ENCODE measurements around the gene GPR150.

The GPR150 gene

DNA sequence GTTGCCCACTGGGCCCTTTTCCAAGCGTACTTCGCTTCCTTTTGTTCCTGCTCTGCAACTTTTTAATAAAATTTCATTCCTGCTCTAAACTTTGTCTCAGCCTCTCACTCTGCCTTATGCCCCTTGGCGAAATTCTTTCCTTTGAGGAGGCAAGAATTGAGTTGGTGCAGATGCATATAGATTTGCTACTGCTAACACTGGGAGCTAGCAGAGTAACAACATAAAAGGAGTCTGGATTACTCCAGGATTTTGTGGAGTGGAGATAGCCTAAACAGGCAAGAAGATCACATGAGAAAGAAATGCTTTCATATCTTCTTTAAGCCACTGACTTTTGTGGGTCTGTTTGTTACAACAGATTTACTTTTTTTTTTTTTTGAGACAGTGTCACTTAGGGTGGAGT lies 13.8 kb downstream of the GPR150 start:
- Histone ChIP-seq H3K36me3 (ENCODE audit: control insufficient read depth, low read length) (no peaks in the 10 kb centered on the region), H3K79me2 (ENCODE audit: control insufficient read depth, low read length) (no peaks in the 10 kb centered on the region), H3K27ac (ENCODE audit: low read depth, low read length) (no peak overlapping the region), H3K4me3 (ENCODE audit: low read length) (no peak overlapping the region), H3K9me2 (replicated peaks; ENCODE audit: control insufficient read depth, low read length) (no peaks in the 10 kb centered on the region), H3K9me3 (ENCODE audit: control insufficient read depth, insufficient read depth, low read length) (no peaks in the 10 kb centered on the region), H3K4me2 (ENCODE audit: low read length) (no peak overlapping the region), H4K20me1 (ENCODE audit: control insufficient read depth, insufficient read depth, low read depth, low read length) (no peaks in the 10 kb centered on the region), H3K27me3 (ENCODE audit: control insufficient read depth, low read length) (peaks cover 9% of the 10 kb centered on the region), H3F3A (ENCODE audit: control insufficient read depth, insufficient read depth) (no peaks in the 10 kb centered on the region), H3K4me1 (ENCODE audit: control insufficient read depth, low read length) (peaks cover 8% of the 10 kb centered on the region)
- no peak for TF ChIP-seq EZH2phosphoT487 (IDR thresholded peaks at IDR 0.05; ENCODE audit: borderline replicate concordance, low read length)
- TF ChIP-seq, protein P1, sequence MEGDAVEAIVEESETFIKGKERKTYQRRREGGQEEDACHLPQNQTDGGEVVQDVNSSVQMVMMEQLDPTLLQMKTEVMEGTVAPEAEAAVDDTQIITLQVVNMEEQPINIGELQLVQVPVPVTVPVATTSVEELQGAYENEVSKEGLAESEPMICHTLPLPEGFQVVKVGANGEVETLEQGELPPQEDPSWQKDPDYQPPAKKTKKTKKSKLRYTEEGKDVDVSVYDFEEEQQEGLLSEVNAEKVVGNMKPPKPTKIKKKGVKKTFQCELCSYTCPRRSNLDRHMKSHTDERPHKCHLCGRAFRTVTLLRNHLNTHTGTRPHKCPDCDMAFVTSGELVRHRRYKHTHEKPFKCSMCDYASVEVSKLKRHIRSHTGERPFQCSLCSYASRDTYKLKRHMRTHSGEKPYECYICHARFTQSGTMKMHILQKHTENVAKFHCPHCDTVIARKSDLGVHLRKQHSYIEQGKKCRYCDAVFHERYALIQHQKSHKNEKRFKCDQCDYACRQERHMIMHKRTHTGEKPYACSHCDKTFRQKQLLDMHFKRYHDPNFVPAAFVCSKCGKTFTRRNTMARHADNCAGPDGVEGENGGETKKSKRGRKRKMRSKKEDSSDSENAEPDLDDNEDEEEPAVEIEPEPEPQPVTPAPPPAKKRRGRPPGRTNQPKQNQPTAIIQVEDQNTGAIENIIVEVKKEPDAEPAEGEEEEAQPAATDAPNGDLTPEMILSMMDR (IDR thresholded peaks at IDR 0.05; ENCODE audit: low read depth, low read length, poor library complexity, severe bottlenecking) = no peak

DNA sequence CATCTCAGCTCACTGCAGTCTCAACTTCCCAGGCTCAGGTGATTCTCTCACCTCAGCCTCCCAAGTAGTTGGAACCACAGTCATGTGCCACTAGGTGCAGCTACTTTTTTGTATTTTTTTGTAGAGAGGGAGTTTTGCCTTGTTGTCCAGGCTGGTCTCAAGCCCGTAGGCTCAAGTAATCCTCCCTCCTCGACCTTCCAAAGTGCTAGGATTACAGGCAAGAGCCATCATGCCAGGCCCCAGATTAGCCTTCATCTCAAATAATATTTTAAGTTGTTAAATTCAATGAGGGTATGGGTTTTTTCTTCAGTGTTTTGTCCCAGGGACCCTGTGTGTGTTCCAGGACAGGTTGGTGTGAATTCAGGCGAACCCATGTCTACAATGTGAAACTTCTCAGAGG lies 14.2 kb downstream of the GPR150 start:
- no peak overlapping the region for H3K27ac ChIP-seq (ENCODE audit: low read depth, low read length)
- no peak overlapping the region for H3K4me2 ChIP-seq (ENCODE audit: low read length)
- H3F3A ChIP-seq (ENCODE audit: control insufficient read depth, insufficient read depth) = no peaks in the 10 kb centered on the region
- TF ChIP-seq, protein P1 (IDR thresholded peaks at IDR 0.05; ENCODE audit: low read depth, low read length, poor library complexity, severe bottlenecking) = no peak
- TF ChIP-seq EZH2phosphoT487 (IDR thresholded peaks at IDR 0.05; ENCODE audit: borderline replicate concordance, low read length) = no peak
- peaks cover 11% of the 10 kb centered on the region for H3K27me3 ChIP-seq (ENCODE audit: control insufficient read depth, low read length)
- no peaks in the 10 kb centered on the region for H4K20me1 ChIP-seq (ENCODE audit: control insufficient read depth, insufficient read depth, low read depth, low read length)
- H3K36me3 ChIP-seq (ENCODE audit: control insufficient read depth, low read length) = no peaks in the 10 kb centered on the region
- no peak overlapping the region for H3K4me3 ChIP-seq (ENCODE audit: low read length)
- H3K79me2 ChIP-seq (ENCODE audit: control insufficient read depth, low read length) = no peaks in the 10 kb centered on the region
- no peaks in the 10 kb centered on the region for H3K9me2 ChIP-seq (replicated peaks; ENCODE audit: control insufficient read depth, low read length)
- H3K9me3 ChIP-seq (ENCODE audit: control insufficient read depth, insufficient read depth, low read length) = no peaks in the 10 kb centered on the region
- peaks cover 8% of the 10 kb centered on the region for H3K4me1 ChIP-seq (ENCODE audit: control insufficient read depth, low read length)

GRCh38 chr5:95638632-95639031 lies 18.7 kb downstream of the GPR150 start:
- Histone ChIP-seq H3K36me3 (ENCODE audit: control insufficient read depth, low read length) (no peaks in the 10 kb centered on the region), H3K9me3 (ENCODE audit: control insufficient read depth, insufficient read depth, low read length) (no peaks in the 10 kb centered on the region), H4K20me1 (ENCODE audit: control insufficient read depth, insufficient read depth, low read depth, low read length) (no peaks in the 10 kb centered on the region), H3K79me2 (ENCODE audit: control insufficient read depth, low read length) (no peaks in the 10 kb centered on the region), H3F3A (ENCODE audit: control insufficient read depth, insufficient read depth) (no peaks in the 10 kb centered on the region), H3K4me3 (ENCODE audit: low read length) (no peak overlapping the region), H3K9me2 (replicated peaks; ENCODE audit: control insufficient read depth, low read length) (no peaks in the 10 kb centered on the region), H3K4me2 (ENCODE audit: low read length) (no peak overlapping the region), H3K27me3 (ENCODE audit: control insufficient read depth, low read length) (peaks cover 12% of the 10 kb centered on the region), H3K4me1 (ENCODE audit: control insufficient read depth, low read length) (no peaks in the 10 kb centered on the region), H3K27ac (ENCODE audit: low read depth, low read length) (no peak overlapping the region)
- TF ChIP-seq, protein P1 (IDR thresholded peaks at IDR 0.05; ENCODE audit: low read depth, low read length, poor library complexity, severe bottlenecking) = no peak
- TF ChIP-seq EZH2phosphoT487 (IDR thresholded peaks at IDR 0.05; ENCODE audit: borderline replicate concordance, low read length) = no peak

All from DOHH2 (cell line).